Measurements from ENCODE around the gene BGN. TPM values are rescaled to one million over a fixed set of nuclear protein-coding genes. Genes with fewer than 3 reads are reported as not detected.

Gene BGN
- total RNA-seq, 1 experiment from 2014 or later = 2.9 TPM

DNA sequence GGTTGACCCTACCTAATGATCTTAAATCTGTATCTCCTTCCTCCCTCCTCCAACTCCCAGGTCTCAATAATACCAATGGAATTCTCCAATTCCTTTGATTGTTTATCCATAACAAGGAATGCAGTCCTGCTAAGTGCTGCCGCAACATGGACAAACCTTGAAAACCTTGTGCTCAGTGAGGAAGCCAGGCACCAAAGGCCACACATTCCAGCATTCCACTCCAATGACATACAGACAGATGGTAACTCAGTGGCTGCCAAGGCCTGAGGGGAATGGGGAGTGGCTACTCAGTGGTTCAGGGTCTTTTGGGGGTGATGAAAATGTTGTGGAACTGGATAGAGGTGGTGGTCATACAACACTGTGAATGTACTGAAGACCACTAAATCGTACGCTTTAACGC lies 34.8 kb upstream of the BGN start:
- Histone ChIP-seq H3K4me1 (ENCODE audit: control insufficient read depth, insufficient read depth, low read length) (no peaks in the 10 kb centered on the region), H3K27ac (ENCODE audit: low read length) (no peak overlapping the region), H3K36me3 (ENCODE audit: control insufficient read depth, insufficient read depth, low read length) (no peaks in the 10 kb centered on the region; the same call in 1 of the 2 replicates), H3K4me3 (ENCODE audit: low read depth in 2 of 2, low read length in 2 of 2) (no peak overlapping the region), H3K9me3 (ENCODE audit: control insufficient read depth, insufficient read depth, low read depth, low read length) (no peaks in the 10 kb centered on the region), H3K27me3 (ENCODE audit: control insufficient read depth, insufficient read depth, low read length) (no peaks in the 10 kb centered on the region)
- BruUV-seq (replicated peaks) = no TSS peak
- intact Hi-C loops (cut with micrococcal nuclease; ENCODE audit: unreplicated experiment) = no loop called here
- POLR2A ChIA-PET = no interaction called here
- ATAC-seq = no peak
- in situ Hi-C loops (cut with HindIII; ENCODE audit: low pct_unique_long_range_greater_than_20kb, low sequenced_read_pairs) = no loop called here
- CTCF ChIA-PET = interaction anchor here (0.9 kb wide), 1 partner anchor 17 kb away, joined by 3 read pairs; no protein-coding TSS in a partner anchor
- no peak for DNase-seq (ENCODE audit: low read depth, low spot score)
- TF ChIP-seq POLR2AphosphoS5 (IDR thresholded peaks at IDR 0.05; ENCODE audit: low read depth, low read length) (no peak), TCF7L2 (IDR thresholded peaks at IDR 0.05; ENCODE audit: low read depth, low read length) (no peak), SIN3A (IDR thresholded peaks at IDR 0.05; ENCODE audit: borderline replicate concordance, insufficient read depth, low read depth, low read length) (no peak)
- TF ChIP-seq, protein P1, sequence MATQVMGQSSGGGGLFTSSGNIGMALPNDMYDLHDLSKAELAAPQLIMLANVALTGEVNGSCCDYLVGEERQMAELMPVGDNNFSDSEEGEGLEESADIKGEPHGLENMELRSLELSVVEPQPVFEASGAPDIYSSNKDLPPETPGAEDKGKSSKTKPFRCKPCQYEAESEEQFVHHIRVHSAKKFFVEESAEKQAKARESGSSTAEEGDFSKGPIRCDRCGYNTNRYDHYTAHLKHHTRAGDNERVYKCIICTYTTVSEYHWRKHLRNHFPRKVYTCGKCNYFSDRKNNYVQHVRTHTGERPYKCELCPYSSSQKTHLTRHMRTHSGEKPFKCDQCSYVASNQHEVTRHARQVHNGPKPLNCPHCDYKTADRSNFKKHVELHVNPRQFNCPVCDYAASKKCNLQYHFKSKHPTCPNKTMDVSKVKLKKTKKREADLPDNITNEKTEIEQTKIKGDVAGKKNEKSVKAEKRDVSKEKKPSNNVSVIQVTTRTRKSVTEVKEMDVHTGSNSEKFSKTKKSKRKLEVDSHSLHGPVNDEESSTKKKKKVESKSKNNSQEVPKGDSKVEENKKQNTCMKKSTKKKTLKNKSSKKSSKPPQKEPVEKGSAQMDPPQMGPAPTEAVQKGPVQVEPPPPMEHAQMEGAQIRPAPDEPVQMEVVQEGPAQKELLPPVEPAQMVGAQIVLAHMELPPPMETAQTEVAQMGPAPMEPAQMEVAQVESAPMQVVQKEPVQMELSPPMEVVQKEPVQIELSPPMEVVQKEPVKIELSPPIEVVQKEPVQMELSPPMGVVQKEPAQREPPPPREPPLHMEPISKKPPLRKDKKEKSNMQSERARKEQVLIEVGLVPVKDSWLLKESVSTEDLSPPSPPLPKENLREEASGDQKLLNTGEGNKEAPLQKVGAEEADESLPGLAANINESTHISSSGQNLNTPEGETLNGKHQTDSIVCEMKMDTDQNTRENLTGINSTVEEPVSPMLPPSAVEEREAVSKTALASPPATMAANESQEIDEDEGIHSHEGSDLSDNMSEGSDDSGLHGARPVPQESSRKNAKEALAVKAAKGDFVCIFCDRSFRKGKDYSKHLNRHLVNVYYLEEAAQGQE (IDR thresholded peaks at IDR 0.05; ENCODE audit: insufficient read depth in 1 of 2, low read depth in 2 of 2, low read length in 1 of 2) = no peak
- TF ChIP-seq, protein P2, sequence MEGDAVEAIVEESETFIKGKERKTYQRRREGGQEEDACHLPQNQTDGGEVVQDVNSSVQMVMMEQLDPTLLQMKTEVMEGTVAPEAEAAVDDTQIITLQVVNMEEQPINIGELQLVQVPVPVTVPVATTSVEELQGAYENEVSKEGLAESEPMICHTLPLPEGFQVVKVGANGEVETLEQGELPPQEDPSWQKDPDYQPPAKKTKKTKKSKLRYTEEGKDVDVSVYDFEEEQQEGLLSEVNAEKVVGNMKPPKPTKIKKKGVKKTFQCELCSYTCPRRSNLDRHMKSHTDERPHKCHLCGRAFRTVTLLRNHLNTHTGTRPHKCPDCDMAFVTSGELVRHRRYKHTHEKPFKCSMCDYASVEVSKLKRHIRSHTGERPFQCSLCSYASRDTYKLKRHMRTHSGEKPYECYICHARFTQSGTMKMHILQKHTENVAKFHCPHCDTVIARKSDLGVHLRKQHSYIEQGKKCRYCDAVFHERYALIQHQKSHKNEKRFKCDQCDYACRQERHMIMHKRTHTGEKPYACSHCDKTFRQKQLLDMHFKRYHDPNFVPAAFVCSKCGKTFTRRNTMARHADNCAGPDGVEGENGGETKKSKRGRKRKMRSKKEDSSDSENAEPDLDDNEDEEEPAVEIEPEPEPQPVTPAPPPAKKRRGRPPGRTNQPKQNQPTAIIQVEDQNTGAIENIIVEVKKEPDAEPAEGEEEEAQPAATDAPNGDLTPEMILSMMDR (IDR thresholded peaks at IDR 0.05) = no peak

DNA sequence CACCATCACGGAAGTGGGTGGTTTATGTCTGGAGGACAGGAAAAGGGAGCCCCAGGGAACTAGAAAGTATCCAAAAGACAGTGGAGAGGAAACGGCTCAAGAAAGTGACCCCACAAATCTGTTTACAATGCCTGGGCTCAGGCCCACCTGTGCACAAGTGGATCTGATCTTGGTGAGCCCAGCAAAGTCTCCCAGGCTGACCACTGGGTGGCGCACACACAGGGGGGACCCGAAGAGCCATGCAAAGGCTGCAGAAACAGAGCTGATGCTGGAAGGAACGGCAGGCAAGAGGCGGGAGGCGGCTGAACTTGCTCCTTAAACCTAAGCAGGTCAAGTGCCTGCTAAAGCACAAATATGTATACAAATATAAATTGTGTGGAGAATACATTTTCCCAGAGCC lies 34.0 kb upstream of the BGN start:
- intact Hi-C loops (cut with micrococcal nuclease; ENCODE audit: unreplicated experiment) (loop anchor here (1.0 kb wide), 1 partner anchor 46 kb away; no protein-coding TSS in a partner anchor), in situ Hi-C loops (cut with HindIII; ENCODE audit: low pct_unique_long_range_greater_than_20kb, low sequenced_read_pairs) (no loop called here)
- CTCF ChIA-PET = interaction anchor here (0.6 to 1.5 kb wide), 6 partner anchors 9 to 151 kb away, joined by 3 to 14 read pairs (median 6); partner anchors contain the start of gene HAUS7
- Histone ChIP-seq H3K27ac (ENCODE audit: low read length) (no peak overlapping the region), H3K4me3 (ENCODE audit: low read depth in 2 of 2, low read length in 2 of 2) (no peak overlapping the region), H3K9me3 (ENCODE audit: control insufficient read depth, insufficient read depth, low read depth, low read length) (no peaks in the 10 kb centered on the region), H3K27me3 (ENCODE audit: control insufficient read depth, insufficient read depth, low read length) (no peaks in the 10 kb centered on the region), H3K36me3 (ENCODE audit: control insufficient read depth, insufficient read depth, low read length) (no peaks in the 10 kb centered on the region), H3K4me1 (ENCODE audit: control insufficient read depth, insufficient read depth, low read length) (no peaks in the 10 kb centered on the region)
- DNase-seq (ENCODE audit: low read depth, low spot score) (no peak), ATAC-seq (peak; percentile 89)
- TF ChIP-seq SIN3A (IDR thresholded peaks at IDR 0.05; ENCODE audit: borderline replicate concordance, insufficient read depth, low read depth, low read length) (no peak), TCF7L2 (IDR thresholded peaks at IDR 0.05; ENCODE audit: low read depth, low read length) (no peak), POLR2AphosphoS5 (IDR thresholded peaks at IDR 0.05; ENCODE audit: low read depth, low read length) (no peak)
- TF ChIP-seq, protein P1 (IDR thresholded peaks at IDR 0.05; ENCODE audit: insufficient read depth in 1 of 2, low read depth in 2 of 2, low read length in 1 of 2) = no peak
- TF ChIP-seq, protein P2 (IDR thresholded peaks at IDR 0.05) = no peak
- BruUV-seq (replicated peaks) = no TSS peak
- POLR2A ChIA-PET = no interaction called here

Measured in Panc1 (cell line).